ENCODE results near the gene HAO2. TPM values are rescaled to one million over a fixed set of nuclear protein-coding genes. Genes with fewer than 3 reads are reported as not detected.
A peak's percentile ranks its signal among the peaks of the same experiment; 100 is the strongest.
"Not testable (repeated sequence)": the region's sequence is repeated elsewhere in the genome, so short reads cannot be mapped to it uniquely, and the experiment has no call there.

The HAO2 gene
- not detected in 2 replicates for total RNA-seq (2014; rRNA removed)
- polyA plus RNA-seq (2012), result not detected

GRCh38 chr1:119368554-119368953 lies at the start of gene HAO2:
TSS of gene HAO2 (plus strand) at chr1:119368785. CDS start at chr1:119381086, 12,301 bp downstream.
- DNase-seq (ENCODE audit: low read depth), result no peak

- DNase-seq (ENCODE audit: low read depth), result no peak
Observed at GRCh38 chr1:119320100-119320499, 48.5 kb upstream of the HAO2 start.

- no peak for DNase-seq (ENCODE audit: low read depth)
Observed at GRCh38 chr1:119321666-119322419, 46.7 kb upstream of the HAO2 start.

GRCh38 chr1:119323216-119323982 lies 45.2 kb upstream of the HAO2 start:
- DNase-seq (ENCODE audit: low read depth), result no peak

- DNase-seq (ENCODE audit: low read depth), result no peak
Observed at GRCh38 chr1:119324198-119324597, 44.4 kb upstream of the HAO2 start.

GRCh38 chr1:119326251-119326650 lies 42.3 kb upstream of the HAO2 start:
- no peak for DNase-seq (ENCODE audit: low read depth)

GRCh38 chr1:119327094-119327449 lies 41.5 kb upstream of the HAO2 start:
- no peak for DNase-seq (ENCODE audit: low read depth)

- DNase-seq (ENCODE audit: low read depth), result no peak
Observed at GRCh38 chr1:119327450-119328155, 41.0 kb upstream of the HAO2 start.

GRCh38 chr1:119329541-119330461 lies 38.8 kb upstream of the HAO2 start:
- DNase-seq (ENCODE audit: low read depth), result peak; percentile 14

GRCh38 chr1:119330466-119331189 lies 38.0 kb upstream of the HAO2 start:
- DNase-seq (ENCODE audit: low read depth), result no peak

GRCh38 chr1:119331190-119331515 lies 37.4 kb upstream of the HAO2 start:
- DNase-seq (ENCODE audit: low read depth), result no peak

- DNase-seq (ENCODE audit: low read depth), result no peak
Observed at GRCh38 chr1:119331915-119332314, 36.7 kb upstream of the HAO2 start.

- no peak for DNase-seq (ENCODE audit: low read depth)
Observed at GRCh38 chr1:119332622-119333021, 36.0 kb upstream of the HAO2 start.

- DNase-seq (ENCODE audit: low read depth), result no peak
Observed at GRCh38 chr1:119333163-119333896, 35.3 kb upstream of the HAO2 start.

- DNase-seq (ENCODE audit: low read depth), result not testable (repeated sequence)
Observed at GRCh38 chr1:119333897-119334250, 34.7 kb upstream of the HAO2 start.

- DNase-seq (ENCODE audit: low read depth), result no peak
Observed at GRCh38 chr1:119336848-119337247, 31.7 kb upstream of the HAO2 start.

GRCh38 chr1:119338004-119338403 lies 30.6 kb upstream of the HAO2 start:
- DNase-seq (ENCODE audit: low read depth), result no peak

- no peak for DNase-seq (ENCODE audit: low read depth)
Observed at GRCh38 chr1:119338757-119339156, 29.8 kb upstream of the HAO2 start.

- no peak for DNase-seq (ENCODE audit: low read depth)
Observed at GRCh38 chr1:119340861-119341261, 27.7 kb upstream of the HAO2 start.

- no peak for DNase-seq (ENCODE audit: low read depth)
Observed at GRCh38 chr1:119341372-119341947, 27.1 kb upstream of the HAO2 start.

All from LHCN-M2 (cell line).